HepG2 (cell line): ENCODE data around the gene SESN2. TPM values are rescaled to one million over a fixed set of nuclear protein-coding genes. Genes with fewer than 3 reads are reported as not detected.

Source experiments
- CENPT ChIP-seq: sonication (generic); formaldehyde crosslinking; IDR thresholded peaks from 2 replicates; pipeline ENCODE4 v1.8.0; 2022; ENCODE audit warnings: low read depth, mild to moderate bottlenecking, moderate library complexity, missing genetic modification reagents
- FOSL2 ChIP-seq: sonication (generic); formaldehyde crosslinking; IDR thresholded peaks from 2 replicates; pipeline ENCODE4 v1.4.0; 2020; ENCODE audit warnings: missing genetic modification reagents
- HOXD1 ChIP-seq: sonication (generic); formaldehyde crosslinking; IDR thresholded peaks from 2 replicates; pipeline ENCODE4 v1.5.0; 2020; ENCODE audit warnings: missing genetic modification reagents
- KAT7 ChIP-seq: IDR thresholded peaks from 2 replicates; pipeline ENCODE4 v1.6.1; 2018; ENCODE audit warnings: borderline replicate concordance, missing compliant biosample characterization
- KAT8 ChIP-seq: IDR thresholded peaks from 2 replicates; pipeline ENCODE4 v1.6.1; 2016; ENCODE audit warnings: missing genetic modification reagents, missing compliant biosample characterization
- MED1 ChIP-seq: sonication (generic); formaldehyde crosslinking; IDR thresholded peaks from 2 replicates; pipeline ENCODE4 v1.4.0; 2020; ENCODE audit warnings: missing genetic modification reagents
- MYNN ChIP-seq: sonication (generic); formaldehyde crosslinking; IDR thresholded peaks from 2 replicates; pipeline ENCODE4 v1.4.0; 2020; ENCODE audit warnings: mild to moderate bottlenecking, low read depth, missing genetic modification reagents
- NFYC ChIP-seq: IDR thresholded peaks from 2 replicates; pipeline ENCODE4 v1.6.1; 2016; ENCODE audit warnings: missing genetic modification reagents, missing compliant biosample characterization
- RBAK ChIP-seq: sonication (generic); formaldehyde crosslinking; IDR thresholded peaks from 2 replicates; pipeline ENCODE4 v1.5.1; 2020; ENCODE audit warnings: mild to moderate bottlenecking, missing genetic modification reagents
- SP5 ChIP-seq: IDR thresholded peaks from 2 replicates; pipeline ENCODE4 v1.6.1; 2016; ENCODE audit warnings: low read depth, borderline replicate concordance
- TBL1XR1 ChIP-seq: fragments of 150-350 bp; IDR thresholded peaks from 2 replicates; pipeline ENCODE4 v1.6.1; 2014; ENCODE audit warnings: borderline replicate concordance, low read length; ENCODE audit not compliant: partially characterized antibody
- WIZ ChIP-seq: sonication (generic); formaldehyde crosslinking; IDR thresholded peaks from 2 replicates; pipeline ENCODE4 v1.5.1; 2020; ENCODE audit warnings: mild to moderate bottlenecking, missing genetic modification reagents
- ZKSCAN1 ChIP-seq: fragments of 150-350 bp; IDR thresholded peaks from 2 replicates; pipeline ENCODE4 v1.6.1; 2014; ENCODE audit warnings: low read length
- ZNF3 ChIP-seq: IDR thresholded peaks from 2 replicates; pipeline ENCODE4 v1.7.0; 2017; ENCODE audit warnings: inconsistent platforms
- ZNF629 ChIP-seq: sonication (generic); formaldehyde crosslinking; conservative IDR thresholded peaks from 2 replicates; pipeline ENCODE4 v1.5.0; 2020; ENCODE audit warnings: missing genetic modification reagents
- ZNF670 ChIP-seq: sonication (generic); formaldehyde crosslinking; IDR thresholded peaks from 2 replicates; pipeline ENCODE4 v1.8.0; 2022; ENCODE audit warnings: mild to moderate bottlenecking, missing genetic modification reagents, borderline replicate concordance
- ZNF878 ChIP-seq: sonication (generic); formaldehyde crosslinking; IDR thresholded peaks from 2 replicates; pipeline ENCODE4 v1.8.1; 2023; ENCODE audit warnings: mild to moderate bottlenecking, missing genetic modification reagents, moderate library complexity
- polyA plus RNA-seq, 8 experiments: library from polyadenylated mRNA; depleted of rRNA in 3 of 8; stranded (reverse) in 7 of 8; unstranded in 1 of 8; fragments of >200 nt; fragmentation: Illumina TruSeq in 4 of 8; extraction: Trizol in 4 of 8; gene quantifications; 2 replicates each; pipeline versions ENCODE4 v1.2.1 to v1.2.3, GENCODE V29; 2011 to 2016; ENCODE audit warnings: low read depth in 4 of 8, missing spikeins in 1 of 8, mixed read lengths in 1 of 8; ENCODE audit not compliant: insufficient read depth in 1 of 8
- total RNA-seq, 5 experiments: library from RNA; depleted of rRNA; stranded (reverse); fragments of >200 nt; fragmentation: Illumina TruSeq; extraction: Trizol; gene quantifications; 2 replicates each; pipeline ENCODE4 v1.2.3, GENCODE V29; 2016; ENCODE audit warnings: low read depth in 1 of 5
- TF ChIP-seq, protein P1 (sequence below), 2 experiments: sonication (generic) in 1 of 2; formaldehyde crosslinking in 1 of 2; IDR thresholded peaks; 2 replicates each; pipeline versions ENCODE4 v1.5.1 to v1.6.1; 2011 to 2020; ENCODE audit warnings: borderline replicate concordance in 1 of 2, low read depth in 1 of 2, low read length in 1 of 2, mild to moderate bottlenecking in 1 of 2, missing genetic modification reagents in 1 of 2, moderate library complexity in 1 of 2
- TF ChIP-seq, protein P2 (sequence below): sonication (generic); formaldehyde crosslinking; IDR thresholded peaks from 2 replicates; pipeline ENCODE4 v1.4.0; 2020; ENCODE audit warnings: missing genetic modification reagents
- TF ChIP-seq, protein P3 (sequence below): fragments of 450-650 bp; IDR thresholded peaks from 2 replicates; pipeline ENCODE4 v1.6.1; 2017
- TF ChIP-seq, protein P4 (sequence below): sonication (generic); formaldehyde crosslinking; IDR thresholded peaks from 2 replicates; pipeline ENCODE4 v1.4.0; 2020; ENCODE audit warnings: mild to moderate bottlenecking, low read depth, missing genetic modification reagents
- TF ChIP-seq, protein P5 (sequence below), 2 experiments: fragments of 450-650 bp in 1 of 2; sonication (generic) in 1 of 2; formaldehyde crosslinking; IDR thresholded peaks; 2 replicates each; pipeline versions ENCODE4 v1.5.0 to v1.8.0; 2020 to 2022; ENCODE audit warnings: mild to moderate bottlenecking in 1 of 2, missing genetic modification reagents in 1 of 2

SESN2 gene
- total and polyA plus RNA-seq, 2 of the 13 experiments (the other 11 are each of a cell fraction or from before 2014, with no cell fraction given): 13.2 to 19.1 TPM

DNA sequence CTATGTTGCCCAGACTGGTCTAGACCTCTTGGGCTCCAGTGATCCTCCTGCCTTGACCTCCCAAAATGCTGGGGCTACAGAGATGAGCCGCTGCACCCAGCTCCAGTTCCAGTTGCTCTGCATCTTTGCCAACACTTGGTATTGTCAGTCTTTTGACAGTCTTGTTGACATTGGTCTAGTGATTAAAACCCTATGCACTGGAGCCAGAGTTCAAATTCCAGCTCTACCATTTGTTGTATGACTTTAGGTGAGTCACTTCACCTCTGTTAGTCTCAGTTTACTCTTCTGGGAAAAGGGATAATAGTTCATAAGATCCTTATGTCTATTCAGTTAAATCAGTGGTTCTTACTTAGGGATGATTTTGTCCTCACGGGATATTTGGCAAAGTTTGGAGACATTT, 36.6 kb downstream of the SESN2 start (continued):
- TF ChIP-seq TBL1XR1 (peak; percentile 23), CENPT (no peak), WIZ (no peak), ZNF878 (CRISPR knock-in tag) (no peak), FOSL2 (CRISPR knock-in tag) (peak; percentile 79), ZNF670 (CRISPR knock-in tag) (peak; percentile 49; the same call in 1 of the 2 replicates), KAT8 (CRISPR knock-in tag) (no peak), ZNF629 (CRISPR knock-in tag) (peak; percentile 97), ZNF3 (CRISPR knock-in tag) (peak; percentile 96), MED1 (CRISPR knock-in tag) (peak; percentile 28; the same call in 1 of the 2 replicates), KAT7 (CRISPR knock-in tag) (no peak), NFYC (CRISPR knock-in tag) (no peak), MYNN (no peak), HOXD1 (CRISPR knock-in tag) (no peak), ZKSCAN1 (peak; percentile 57; the same call in 1 of the 2 replicates), RBAK (CRISPR knock-in tag) (no peak), SP5 (CRISPR knock-in tag) (no peak)
- TF ChIP-seq, protein P1, sequence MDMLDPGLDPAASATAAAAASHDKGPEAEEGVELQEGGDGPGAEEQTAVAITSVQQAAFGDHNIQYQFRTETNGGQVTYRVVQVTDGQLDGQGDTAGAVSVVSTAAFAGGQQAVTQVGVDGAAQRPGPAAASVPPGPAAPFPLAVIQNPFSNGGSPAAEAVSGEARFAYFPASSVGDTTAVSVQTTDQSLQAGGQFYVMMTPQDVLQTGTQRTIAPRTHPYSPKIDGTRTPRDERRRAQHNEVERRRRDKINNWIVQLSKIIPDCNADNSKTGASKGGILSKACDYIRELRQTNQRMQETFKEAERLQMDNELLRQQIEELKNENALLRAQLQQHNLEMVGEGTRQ (IDR thresholded peaks at IDR 0.05; ENCODE audit: low read depth, low read length): no peak
- TF ChIP-seq, protein P1 (CRISPR knock-in tag; IDR thresholded peaks at IDR 0.05; ENCODE audit: borderline replicate concordance): no peak
- TF ChIP-seq, protein P2, sequence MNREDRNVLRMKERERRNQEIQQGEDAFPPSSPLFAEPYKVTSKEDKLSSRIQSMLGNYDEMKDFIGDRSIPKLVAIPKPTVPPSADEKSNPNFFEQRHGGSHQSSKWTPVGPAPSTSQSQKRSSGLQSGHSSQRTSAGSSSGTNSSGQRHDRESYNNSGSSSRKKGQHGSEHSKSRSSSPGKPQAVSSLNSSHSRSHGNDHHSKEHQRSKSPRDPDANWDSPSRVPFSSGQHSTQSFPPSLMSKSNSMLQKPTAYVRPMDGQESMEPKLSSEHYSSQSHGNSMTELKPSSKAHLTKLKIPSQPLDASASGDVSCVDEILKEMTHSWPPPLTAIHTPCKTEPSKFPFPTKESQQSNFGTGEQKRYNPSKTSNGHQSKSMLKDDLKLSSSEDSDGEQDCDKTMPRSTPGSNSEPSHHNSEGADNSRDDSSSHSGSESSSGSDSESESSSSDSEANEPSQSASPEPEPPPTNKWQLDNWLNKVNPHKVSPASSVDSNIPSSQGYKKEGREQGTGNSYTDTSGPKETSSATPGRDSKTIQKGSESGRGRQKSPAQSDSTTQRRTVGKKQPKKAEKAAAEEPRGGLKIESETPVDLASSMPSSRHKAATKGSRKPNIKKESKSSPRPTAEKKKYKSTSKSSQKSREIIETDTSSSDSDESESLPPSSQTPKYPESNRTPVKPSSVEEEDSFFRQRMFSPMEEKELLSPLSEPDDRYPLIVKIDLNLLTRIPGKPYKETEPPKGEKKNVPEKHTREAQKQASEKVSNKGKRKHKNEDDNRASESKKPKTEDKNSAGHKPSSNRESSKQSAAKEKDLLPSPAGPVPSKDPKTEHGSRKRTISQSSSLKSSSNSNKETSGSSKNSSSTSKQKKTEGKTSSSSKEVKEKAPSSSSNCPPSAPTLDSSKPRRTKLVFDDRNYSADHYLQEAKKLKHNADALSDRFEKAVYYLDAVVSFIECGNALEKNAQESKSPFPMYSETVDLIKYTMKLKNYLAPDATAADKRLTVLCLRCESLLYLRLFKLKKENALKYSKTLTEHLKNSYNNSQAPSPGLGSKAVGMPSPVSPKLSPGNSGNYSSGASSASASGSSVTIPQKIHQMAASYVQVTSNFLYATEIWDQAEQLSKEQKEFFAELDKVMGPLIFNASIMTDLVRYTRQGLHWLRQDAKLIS (CRISPR knock-in tag): no peak
- TF ChIP-seq, protein P3, sequence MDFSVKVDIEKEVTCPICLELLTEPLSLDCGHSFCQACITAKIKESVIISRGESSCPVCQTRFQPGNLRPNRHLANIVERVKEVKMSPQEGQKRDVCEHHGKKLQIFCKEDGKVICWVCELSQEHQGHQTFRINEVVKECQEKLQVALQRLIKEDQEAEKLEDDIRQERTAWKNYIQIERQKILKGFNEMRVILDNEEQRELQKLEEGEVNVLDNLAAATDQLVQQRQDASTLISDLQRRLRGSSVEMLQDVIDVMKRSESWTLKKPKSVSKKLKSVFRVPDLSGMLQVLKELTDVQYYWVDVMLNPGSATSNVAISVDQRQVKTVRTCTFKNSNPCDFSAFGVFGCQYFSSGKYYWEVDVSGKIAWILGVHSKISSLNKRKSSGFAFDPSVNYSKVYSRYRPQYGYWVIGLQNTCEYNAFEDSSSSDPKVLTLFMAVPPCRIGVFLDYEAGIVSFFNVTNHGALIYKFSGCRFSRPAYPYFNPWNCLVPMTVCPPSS: no peak
- TF ChIP-seq, protein P4, sequence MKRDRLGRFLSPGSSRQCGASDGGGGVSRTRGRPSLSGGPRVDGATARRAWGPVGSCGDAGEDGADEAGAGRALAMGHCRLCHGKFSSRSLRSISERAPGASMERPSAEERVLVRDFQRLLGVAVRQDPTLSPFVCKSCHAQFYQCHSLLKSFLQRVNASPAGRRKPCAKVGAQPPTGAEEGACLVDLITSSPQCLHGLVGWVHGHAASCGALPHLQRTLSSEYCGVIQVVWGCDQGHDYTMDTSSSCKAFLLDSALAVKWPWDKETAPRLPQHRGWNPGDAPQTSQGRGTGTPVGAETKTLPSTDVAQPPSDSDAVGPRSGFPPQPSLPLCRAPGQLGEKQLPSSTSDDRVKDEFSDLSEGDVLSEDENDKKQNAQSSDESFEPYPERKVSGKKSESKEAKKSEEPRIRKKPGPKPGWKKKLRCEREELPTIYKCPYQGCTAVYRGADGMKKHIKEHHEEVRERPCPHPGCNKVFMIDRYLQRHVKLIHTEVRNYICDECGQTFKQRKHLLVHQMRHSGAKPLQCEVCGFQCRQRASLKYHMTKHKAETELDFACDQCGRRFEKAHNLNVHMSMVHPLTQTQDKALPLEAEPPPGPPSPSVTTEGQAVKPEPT (CRISPR knock-in tag): no peak
- TF ChIP-seq, protein P5, sequence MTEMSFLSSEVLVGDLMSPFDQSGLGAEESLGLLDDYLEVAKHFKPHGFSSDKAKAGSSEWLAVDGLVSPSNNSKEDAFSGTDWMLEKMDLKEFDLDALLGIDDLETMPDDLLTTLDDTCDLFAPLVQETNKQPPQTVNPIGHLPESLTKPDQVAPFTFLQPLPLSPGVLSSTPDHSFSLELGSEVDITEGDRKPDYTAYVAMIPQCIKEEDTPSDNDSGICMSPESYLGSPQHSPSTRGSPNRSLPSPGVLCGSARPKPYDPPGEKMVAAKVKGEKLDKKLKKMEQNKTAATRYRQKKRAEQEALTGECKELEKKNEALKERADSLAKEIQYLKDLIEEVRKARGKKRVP (CRISPR knock-in tag; IDR thresholded peaks at IDR 0.05): no peak
